ENCODE results near the gene RASAL2. TPM values are rescaled to one million over a fixed set of nuclear protein-coding genes. Genes with fewer than 3 reads are reported as not detected.
A peak's percentile ranks its signal among the peaks of the same experiment; 100 is the strongest.

The RASAL2 gene
- total RNA-seq, 1 experiment from 2014 or later, result 22.2 TPM

GRCh38 chr1:178282949-178283367 is 189.1 kb downstream of the RASAL2 start:
- peaks cover 2% of the 10 kb centered on the region; the same call in 1 of the 2 replicates for H3K79me2 ChIP-seq (ENCODE audit: insufficient read depth, low read length)
- peaks cover 12% of the 10 kb centered on the region for H3K4me1 ChIP-seq (ENCODE audit: insufficient read depth, low read length)
- H4K91ac ChIP-seq (ENCODE audit: insufficient read length, low read depth, low read length), result no peak overlapping the region
- peak overlapping the region; percentile 99 for H2BK5ac ChIP-seq (ENCODE audit: insufficient read length, low read length)
- no CpG with 5 or more reads among the region's 3 CpGs for WGBS (ENCODE audit: extremely low coverage, insufficient read length, low lambda C conversion rate)
- no peaks in the 10 kb centered on the region for H3K79me1 ChIP-seq (ENCODE audit: insufficient read depth, low read depth, low read length, poor library complexity, severe bottlenecking)
- no peak overlapping the region for H3K14ac ChIP-seq (ENCODE audit: insufficient read depth, low read length)
- H2BK15ac ChIP-seq (ENCODE audit: low read depth, low read length), result no peak overlapping the region
- H3K27ac Mint-ChIP-seq, result peak overlapping the region; percentile 1 to 97 (median 84)
- peaks cover 51 to 54% of the 10 kb centered on the region in 2 experiments for H3K4me1 Mint-ChIP-seq
- no peak overlapping the region for H2BK120ac ChIP-seq (ENCODE audit: low read depth, low read length, poor library complexity, severe bottlenecking)
- no peak for DNase-seq
- H2BK20ac ChIP-seq (ENCODE audit: low read depth, low read length, poor library complexity, severe bottlenecking), result no peak overlapping the region
- no peak overlapping the region for H3K23ac ChIP-seq (ENCODE audit: insufficient read length, low read depth, low read length)
- no peak overlapping the region for H3K4ac ChIP-seq (ENCODE audit: low read depth, low read length)
- peak overlapping the region; percentile 54 for H3K4me2 ChIP-seq (ENCODE audit: insufficient read depth, insufficient read length, low read length)
- no peak overlapping the region for H4K8ac ChIP-seq (replicated peaks; ENCODE audit: insufficient read length, low read depth, low read length)
- H2BK12ac ChIP-seq (ENCODE audit: insufficient read length, low read depth, low read length), result no peak overlapping the region
- TF ChIP-seq CTCF (conservative IDR thresholded peaks at IDR 0.05), result peak; percentile 67
- peak overlapping the region; percentile 79 for H3K9ac ChIP-seq (ENCODE audit: extremely low read depth, insufficient read length, low read length)
- H4K20me1 ChIP-seq (ENCODE audit: control insufficient read depth, insufficient read depth, insufficient read length), result no peaks in the 10 kb centered on the region
- H3K4me3 Mint-ChIP-seq, result peak overlapping the region; percentile 54 to 57; a peak in 3 of 5 replicates
- H3K18ac ChIP-seq (ENCODE audit: insufficient read length, low read depth, low read length), result no peak overlapping the region
- no peak overlapping the region for H2AFZ ChIP-seq (ENCODE audit: low read length)
- no peaks in the 10 kb centered on the region for H3K23me2 ChIP-seq (ENCODE audit: insufficient read length, low read depth, low read length, poor library complexity, severe bottlenecking)
- peaks cover 0 to under 1% of the 10 kb centered on the region in 2 experiments; a peak in 1 of 5 replicates for H3K9me3 Mint-ChIP-seq
- H3K9me3 ChIP-seq (ENCODE audit: control insufficient read depth, low read depth, low read length), result no peaks in the 10 kb centered on the region
- H3K56ac ChIP-seq (ENCODE audit: insufficient read length, low read depth, low read length), result no peak overlapping the region
- H2AK5ac ChIP-seq (ENCODE audit: insufficient read length, low read length), result no peak overlapping the region
- peak overlapping the region; percentile 100 for H3K27ac ChIP-seq (ENCODE audit: insufficient read length, low read depth, low read length)
- peaks cover 8 to 17% (median 13%) of the 10 kb centered on the region in 3 experiments; a peak in 6 of 7 replicates for H3K36me3 Mint-ChIP-seq (ENCODE audit: insufficient read depth in 1 of 3, low read depth in 3 of 3)
- no peaks in the 10 kb centered on the region for H3K27me3 ChIP-seq (ENCODE audit: insufficient read depth, low read length)
- H4K5ac ChIP-seq (ENCODE audit: insufficient read length, low read depth, low read length), result peak overlapping the region; percentile 92
- peak overlapping the region; percentile 95 for H3T11ph ChIP-seq (ENCODE audit: low read length)
- H3K27me3 Mint-ChIP-seq (ENCODE audit: low read depth), result no peaks in the 10 kb centered on the region
